ENCODE data around the gene ZNF664. TPM values are rescaled to one million over a fixed set of nuclear protein-coding genes. Genes with fewer than 3 reads are reported as not detected.

Gene ZNF664
- total and polyA plus RNA-seq, 9 of the 15 experiments (the other 6 are each of a cell fraction or from before 2014, with no cell fraction given), result 3.3 to 101 (median 63.6) TPM

- Histone ChIP-seq H3K4me3 (no peak overlapping the region), H4K20me1 (replicated peaks; ENCODE audit: control insufficient read depth, insufficient read depth, low read length) (no peaks in the 10 kb centered on the region), H3K9me3 (replicated peaks; ENCODE audit: control insufficient read depth, insufficient read depth, low read depth, low read length) (no peaks in the 10 kb centered on the region), H3K27ac (ENCODE audit: extremely low read depth, low read depth, low read length) (no peak overlapping the region), H3K9me1 (ENCODE audit: control insufficient read depth, insufficient read depth, low read length) (no peaks in the 10 kb centered on the region), H3K79me2 (ENCODE audit: control insufficient read depth, insufficient read depth, low read length) (no peaks in the 10 kb centered on the region), H3K27me3 (ENCODE audit: control insufficient read depth in 2 of 2, insufficient read depth in 2 of 2, low read length in 2 of 2) (peaks cover 28 to 45% of the 10 kb centered on the region in 2 experiments), H3K4me2 (ENCODE audit: insufficient read depth, low read length) (no peak overlapping the region), H3K4me1 (replicated peaks in 1 of 2; ENCODE audit: control insufficient read depth in 2 of 2, insufficient read depth in 2 of 2, low read length in 2 of 2) (peaks cover 0 to 4% of the 10 kb centered on the region in 2 experiments; a peak in 2 of 5 replicates), H3K9ac (ENCODE audit: insufficient read depth in 1 of 2, low read depth in 2 of 2, low read length in 2 of 2) (no peak overlapping the region), H2AFZ (ENCODE audit: low read depth, low read length) (no peak overlapping the region), H3K36me3 (ENCODE audit: control insufficient read depth, insufficient read depth, low read length) (no peaks in the 10 kb centered on the region)
- intact Hi-C loops (cut with micrococcal nuclease), result no loop called here
- FAIRE-seq, result no peak
- 0% methylated on average over 2 of the region's 2 CpGs for WGBS (ENCODE audit: insufficient coverage, low coverage, missing lambda C conversion rate)
- DNase-seq (ENCODE audit: extremely low read depth in 1 of 4, low spot score in 3 of 4), result no peak
- BruUV-seq (replicated peaks), result no TSS peak
- TF ChIP-seq NR3C1 (CRISPR knock-in tag; IDR thresholded peaks at IDR 0.05), result no peak
- no peak for TF ChIP-seq EZH2 (IDR thresholded peaks at IDR 0.05; ENCODE audit: borderline replicate concordance, low read depth, low read length)
- TF ChIP-seq, protein P1, sequence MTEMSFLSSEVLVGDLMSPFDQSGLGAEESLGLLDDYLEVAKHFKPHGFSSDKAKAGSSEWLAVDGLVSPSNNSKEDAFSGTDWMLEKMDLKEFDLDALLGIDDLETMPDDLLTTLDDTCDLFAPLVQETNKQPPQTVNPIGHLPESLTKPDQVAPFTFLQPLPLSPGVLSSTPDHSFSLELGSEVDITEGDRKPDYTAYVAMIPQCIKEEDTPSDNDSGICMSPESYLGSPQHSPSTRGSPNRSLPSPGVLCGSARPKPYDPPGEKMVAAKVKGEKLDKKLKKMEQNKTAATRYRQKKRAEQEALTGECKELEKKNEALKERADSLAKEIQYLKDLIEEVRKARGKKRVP (CRISPR knock-in tag; IDR thresholded peaks at IDR 0.05), result no peak
- TF ChIP-seq GTF2A2 (tag; IDR thresholded peaks at IDR 0.05), result no peak
- no peak for TF ChIP-seq ZBED1 (IDR thresholded peaks at IDR 0.05)
- no peak for TF ChIP-seq KDM4B (IDR thresholded peaks at IDR 0.05; ENCODE audit: borderline replicate concordance in 2 of 2, low read depth in 1 of 2)
- no peak for TF ChIP-seq MEIS2 (IDR thresholded peaks at IDR 0.05; ENCODE audit: partially characterized antibody)
- TF ChIP-seq ZNF124 (CRISPR knock-in tag; IDR thresholded peaks at IDR 0.05), result no peak
- no peak for TF ChIP-seq RBBP5 (IDR thresholded peaks at IDR 0.05; ENCODE audit: borderline replicate concordance, insufficient read depth, low read length, poor library complexity, severe bottlenecking)
- TF ChIP-seq ZNF311 (CRISPR knock-in tag; IDR thresholded peaks at IDR 0.05), result no peak
- TF ChIP-seq NKRF (IDR thresholded peaks at IDR 0.05; ENCODE audit: borderline replicate concordance), result no peak
- no peak for TF ChIP-seq DIDO1 (tag; IDR thresholded peaks at IDR 0.05; ENCODE audit: low read depth)
- CTCF ChIA-PET (ENCODE audit: low intra/inter-chr PET ratio), result no interaction called here
- POLR2A ChIA-PET, result no interaction called here
- in situ Hi-C loops (cut with MboI), result loop anchor here (5.0 kb wide), 2 partner anchors 277 to 732 kb away; no protein-coding TSS in a partner anchor
- ATAC-seq, result no peak
Observed at GRCh38 chr12:124040737-124041136, 67.7 kb downstream of the ZNF664 start.
